Skin of body (tissue), 2 donors: ENCODE results near the gene PLCL1. TPM values are rescaled to one million over a fixed set of nuclear protein-coding genes. Genes with fewer than 3 reads are reported as not detected.

Source experiments
- DNase-seq: peaks from one replicate; lab custom pipeline; 2025; lab: John Stamatoyannopoulos, UW
- total RNA-seq: library from RNA; depleted of rRNA; stranded (reverse); fragments of >200 nt; gene quantifications from one replicate; pipeline ENCODE4 v1.2.3, GENCODE V29; 2014

Gene PLCL1
- total RNA-seq, 1 donor from 2014 or later, result 10.9 TPM

- DNase-seq, result no peak
Measured at GRCh38 chr2:197950006-197950405, 145.6 kb downstream of the PLCL1 start.

- DNase-seq, result no peak
Measured at GRCh38 chr2:197950724-197951123, 146.3 kb downstream of the PLCL1 start.

- DNase-seq, result no peak
Measured at GRCh38 chr2:197952540-197953202, 148.3 kb downstream of the PLCL1 start.

- no peak for DNase-seq
Measured at GRCh38 chr2:197954328-197954727, 149.9 kb downstream of the PLCL1 start.

- no peak for DNase-seq
Measured at GRCh38 chr2:197958592-197959150, 154.3 kb downstream of the PLCL1 start.

- DNase-seq, result no peak
Measured at GRCh38 chr2:197959383-197959782, 155.0 kb downstream of the PLCL1 start.

- DNase-seq, result no peak
Measured at GRCh38 chr2:197960786-197961185, 156.4 kb downstream of the PLCL1 start.

GRCh38 chr2:197964720-197965119 is 160.3 kb downstream of the PLCL1 start:
- DNase-seq, result no peak

GRCh38 chr2:197965756-197966155 is 161.4 kb downstream of the PLCL1 start:
- no peak for DNase-seq

GRCh38 chr2:197969391-197969893 is 165.0 kb downstream of the PLCL1 start:
- no peak for DNase-seq

GRCh38 chr2:197972061-197972460 is 167.7 kb downstream of the PLCL1 start:
- no peak for DNase-seq

GRCh38 chr2:197972587-197972986 is 168.2 kb downstream of the PLCL1 start:
- DNase-seq, result no peak

- no peak for DNase-seq
Measured at GRCh38 chr2:197973772-197974171, 169.4 kb downstream of the PLCL1 start.

GRCh38 chr2:197975931-197976519 is 171.6 kb downstream of the PLCL1 start:
- DNase-seq, result peak; percentile 36

GRCh38 chr2:197978971-197979370 is 174.6 kb downstream of the PLCL1 start:
- DNase-seq, result no peak

GRCh38 chr2:197982565-197982964 is 178.2 kb downstream of the PLCL1 start:
- DNase-seq, result no peak

- DNase-seq, result no peak
Measured at GRCh38 chr2:197985029-197985638, 180.7 kb downstream of the PLCL1 start.

- DNase-seq, result peak; percentile 47
Measured at GRCh38 chr2:197986977-197987376, 182.6 kb downstream of the PLCL1 start.

GRCh38 chr2:197990356-197990755 is 186.0 kb downstream of the PLCL1 start:
- DNase-seq, result no peak

GRCh38 chr2:197992482-197993133 is 188.2 kb downstream of the PLCL1 start:
- DNase-seq, result no peak

GRCh38 chr2:197993363-197993762 is 189.0 kb downstream of the PLCL1 start:
- DNase-seq, result no peak

GRCh38 chr2:197993830-197994229 is 189.4 kb downstream of the PLCL1 start:
- no peak for DNase-seq
